CD4-positive, alpha-beta T cell (primary cell): Measurements from ENCODE around the gene DPAGT1. TPM values are rescaled to one million over a fixed set of nuclear protein-coding genes. Genes with fewer than 3 reads are reported as not detected.
A peak's percentile ranks its signal among the peaks of the same experiment; 100 is the strongest.

ENCODE experiments used
- ATAC-seq: fragments of 200-7000 bp; cut with Tn5 transposase; one replicate; pipeline ENCODE4 v1.10.0; 2022; ENCODE audit warnings: mild to moderate bottlenecking; ENCODE audit not compliant: poor library complexity
- CTCF ChIA-PET: fragments of 350-600 bp; sonication (Branson Sonifier 250); formaldehyde crosslinking; loops from one replicate; lab custom pipeline; 2021; ENCODE audit warnings: antibody characterized with exemption, inconsistent platforms; lab: Charles Lee
- POLR2A ChIA-PET: fragments of 350-600 bp; sonication (Branson Sonifier 250); formaldehyde crosslinking; loops from one replicate; lab custom pipeline; 2021; ENCODE audit warnings: antibody characterized with exemption, inconsistent platforms; lab: Charles Lee
- DNase-seq, 14 experiments: peaks; one replicate each; pipeline ENCODE4 v3.0.0-alpha.2; 2013 to 2020; ENCODE audit warnings: mixed read lengths in 2 of 14
- H3K27ac ChIP-seq, 2 donors: one replicate each; pipeline versions ENCODE4 v1.5.1 to v1.7.0; 2013; ENCODE audit warnings: low read length in 2 of 2, low read depth in 1 of 2, mild to moderate bottlenecking in 1 of 2
- H3K27me3 ChIP-seq, 2 experiments: 1 replicate in 1 of 2; 2 replicates in 1 of 2; pipeline versions ENCODE4 v1.6.1 to v1.7.0; 2013; ENCODE audit warnings: low read length in 2 of 2, control low read depth in 1 of 2, mild to moderate bottlenecking in 1 of 2, moderate library complexity in 1 of 2; ENCODE audit not compliant: insufficient read depth in 2 of 2, control insufficient read depth in 1 of 2
- H3K36me3 ChIP-seq: one replicate; pipeline ENCODE4 v1.6.1; 2013; ENCODE audit warnings: low read length, control low read depth; ENCODE audit not compliant: insufficient read depth
- H3K4me1 ChIP-seq: one replicate; pipeline ENCODE4 v1.6.1; 2013; ENCODE audit warnings: low read length, control low read depth; ENCODE audit not compliant: insufficient read depth
- H3K4me3 ChIP-seq: one replicate; pipeline ENCODE4 v1.5.1; 2013; ENCODE audit warnings: mild to moderate bottlenecking, low read length, moderate library complexity
- H3K9me3 ChIP-seq, 2 experiments: 1 replicate in 1 of 2; 2 replicates in 1 of 2; pipeline versions ENCODE4 v1.6.1 to v1.7.0; 2013; ENCODE audit warnings: low read length in 2 of 2, mild to moderate bottlenecking in 2 of 2, control low read depth in 1 of 2, moderate library complexity in 1 of 2; ENCODE audit not compliant: control insufficient read depth in 1 of 2, insufficient read depth in 1 of 2
- H3K27ac Mint-ChIP-seq: one replicate; pipeline ENCODE4 v1.8.0; 2020; ENCODE audit warnings: mixed read lengths
- H3K27me3 Mint-ChIP-seq: one replicate; pipeline ENCODE4 v1.8.0; 2021; ENCODE audit warnings: mixed read lengths
- H3K36me3 Mint-ChIP-seq: one replicate; pipeline ENCODE4 v1.8.0; 2021; ENCODE audit warnings: low read depth, mixed read lengths
- H3K4me1 Mint-ChIP-seq: one replicate; pipeline ENCODE4 v1.8.0; 2021; ENCODE audit warnings: low read depth, mixed read lengths
- H3K4me3 Mint-ChIP-seq: one replicate; pipeline ENCODE4 v1.8.0; 2020; ENCODE audit warnings: mild to moderate bottlenecking, mixed read lengths
- H3K9me3 Mint-ChIP-seq: one replicate; pipeline ENCODE4 v1.8.0; 2020; ENCODE audit warnings: mixed read lengths
- intact Hi-C, 2 experiments: fragments of 100-400 bp; cut with DNase I in 1 of 2; cut with micrococcal nuclease in 1 of 2; formaldehyde crosslinking; loops; one replicate each; pipeline versions ENCODE4 v1.15.1 to v1.9.0; 2023 to 2025; cut with DNase I, micrococcal nuclease
- total RNA-seq, 174 experiments: library from RNA in 2 of 174; stranded (reverse) in 2 of 174; gene quantifications; one replicate each; pipeline ENCODE4 v1.2.3 and lab custom pipeline; 2021 to 2026
- TF ChIP-seq, protein P1 (sequence below): fragments of 200-600 bp; IDR thresholded peaks from one replicate; pipeline ENCODE4 v1.8.0; 2022; ENCODE audit warnings: antibody characterized with exemption, mild to moderate bottlenecking

The DPAGT1 gene
- total RNA-seq, 2 experiments from 2014 or later: 9.5 to 11.7 TPM

- Mint-ChIP-seq H3K27ac (peak within 1 kb of the TSS; percentile 80), H3K9me3 (no peaks in the 10 kb centered on the region), H3K4me3 (peak within 1 kb of the TSS; percentile 99), H3K27me3 (no peaks in the 10 kb centered on the region), H3K36me3 (peaks cover 56% of the 10 kb centered on the region), H3K4me1 (peaks cover 36% of the 10 kb centered on the region)
- TF ChIP-seq, protein P1, sequence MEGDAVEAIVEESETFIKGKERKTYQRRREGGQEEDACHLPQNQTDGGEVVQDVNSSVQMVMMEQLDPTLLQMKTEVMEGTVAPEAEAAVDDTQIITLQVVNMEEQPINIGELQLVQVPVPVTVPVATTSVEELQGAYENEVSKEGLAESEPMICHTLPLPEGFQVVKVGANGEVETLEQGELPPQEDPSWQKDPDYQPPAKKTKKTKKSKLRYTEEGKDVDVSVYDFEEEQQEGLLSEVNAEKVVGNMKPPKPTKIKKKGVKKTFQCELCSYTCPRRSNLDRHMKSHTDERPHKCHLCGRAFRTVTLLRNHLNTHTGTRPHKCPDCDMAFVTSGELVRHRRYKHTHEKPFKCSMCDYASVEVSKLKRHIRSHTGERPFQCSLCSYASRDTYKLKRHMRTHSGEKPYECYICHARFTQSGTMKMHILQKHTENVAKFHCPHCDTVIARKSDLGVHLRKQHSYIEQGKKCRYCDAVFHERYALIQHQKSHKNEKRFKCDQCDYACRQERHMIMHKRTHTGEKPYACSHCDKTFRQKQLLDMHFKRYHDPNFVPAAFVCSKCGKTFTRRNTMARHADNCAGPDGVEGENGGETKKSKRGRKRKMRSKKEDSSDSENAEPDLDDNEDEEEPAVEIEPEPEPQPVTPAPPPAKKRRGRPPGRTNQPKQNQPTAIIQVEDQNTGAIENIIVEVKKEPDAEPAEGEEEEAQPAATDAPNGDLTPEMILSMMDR: peak; percentile 2
- intact Hi-C loops: loop anchor here (1.0 to 2.0 kb wide), 6 partner anchors 9 to 39 kb away; partner anchors contain the start of genes RPS25 (in 1 of the 2), SLC37A4 (in 1 of the 2), TRAPPC4 (in 1 of the 2) and VPS11 (in 1 of the 2)
- no peaks in the 10 kb centered on the region for H3K27me3 ChIP-seq
- H3K4me1 ChIP-seq: peaks cover 32% of the 10 kb centered on the region
- peaks cover 37% of the 10 kb centered on the region for H3K36me3 ChIP-seq
- peak; percentile 92 for ATAC-seq
- DNase-seq: peak; percentile 97 to 99 (median 98)
- H3K27ac ChIP-seq: peak within 1 kb of the TSS; percentile 83 to 84
- H3K9me3 ChIP-seq: no peaks in the 10 kb centered on the region
- peak within 1 kb of the TSS; percentile 82 for H3K4me3 ChIP-seq
- ChIA-PET POLR2A (interaction anchor here (0.6 to 3.5 kb wide), 22 partner anchors 10 to 265 kb away, joined by 3 to 38 read pairs (median 4); partner anchors contain the start of genes C2CD2L, CENATAC, DPAGT1 and HINFP), CTCF (interaction anchor here (0.7 to 2.9 kb wide), 8 partner anchors 9 to 149 kb away, joined by 3 to 22 read pairs (median 4); partner anchors contain the start of genes CBL, HINFP, SLC37A4 and TRAPPC4)
These were observed 44.5 kb downstream of the DPAGT1 start, which contains the start of gene HYOU1 for GRCh38 chr11:119057000-119057769. HYOU1 (minus strand) TSS chr11:119057205; CDS start chr11:119056160, 1,045 bp downstream.

DNA sequence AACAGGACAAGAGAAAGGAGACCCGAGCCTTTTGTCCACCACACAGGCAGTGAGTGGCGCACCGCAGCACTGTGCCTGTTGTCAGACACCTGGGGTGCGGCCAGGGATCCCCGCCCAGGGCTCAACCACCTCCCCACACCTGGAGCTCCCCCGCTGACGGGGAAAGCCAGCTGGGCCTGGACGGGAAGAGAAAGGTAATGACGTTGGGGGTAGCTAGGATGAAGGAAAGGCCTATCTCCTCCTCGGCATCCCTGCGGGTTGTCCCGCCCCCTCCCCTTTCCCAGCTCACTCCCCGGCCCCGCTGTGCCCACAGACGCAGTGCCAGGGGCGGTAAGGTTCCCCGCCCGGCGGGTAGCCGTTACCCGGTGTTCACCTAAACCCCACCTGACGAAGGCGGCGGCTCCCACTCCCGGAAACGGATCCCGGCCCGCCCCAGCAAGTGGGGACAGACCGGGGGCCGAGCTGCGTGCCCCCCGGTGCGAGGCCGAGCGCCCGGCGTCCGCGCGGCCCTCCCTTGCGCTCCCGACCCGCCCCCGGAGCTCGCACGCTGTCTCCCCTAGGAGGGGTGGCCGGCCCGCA, 45.1 kb downstream of the DPAGT1 start:
- peaks cover 39% of the 10 kb centered on the region for H3K4me1 ChIP-seq
- H3K4me1 Mint-ChIP-seq: peaks cover 36% of the 10 kb centered on the region
- peak overlapping the region; percentile 99 for H3K4me3 Mint-ChIP-seq
- intact Hi-C loops: loop anchor here (1.0 to 2.0 kb wide), 3 partner anchors 10 to 38 kb away; partner anchors contain the start of gene SLC37A4 (in 1 of the 2)
- peak; percentile 10 for ATAC-seq
- DNase-seq: peak in 12 of 14 experiments; percentile 12 to 82 (median 45)
- H3K27ac Mint-ChIP-seq: peak overlapping the region; percentile 80
- peak overlapping the region; percentile 67 to 83 for H3K27ac ChIP-seq
- CTCF ChIA-PET: interaction anchor here (0.7 to 2.9 kb wide), 9 partner anchors 9 to 150 kb away, joined by 3 to 22 read pairs (median 3); partner anchors contain the start of genes CBL, HINFP, SLC37A4 and TRAPPC4
- TF ChIP-seq, protein P1: no peak
- H3K9me3 Mint-ChIP-seq: no peaks in the 10 kb centered on the region
- peaks cover 63% of the 10 kb centered on the region for H3K36me3 Mint-ChIP-seq
- POLR2A ChIA-PET: interaction anchor here (0.6 to 3.5 kb wide), 21 partner anchors 9 to 265 kb away, joined by 3 to 38 read pairs (median 4); partner anchors contain the start of genes C2CD2L, CENATAC, DPAGT1 and HINFP
- peak overlapping the region; percentile 69 for H3K4me3 ChIP-seq
- peaks cover 44% of the 10 kb centered on the region for H3K36me3 ChIP-seq
- H3K9me3 ChIP-seq: no peaks in the 10 kb centered on the region
- H3K27me3 ChIP-seq: no peaks in the 10 kb centered on the region
- no peaks in the 10 kb centered on the region for H3K27me3 Mint-ChIP-seq

GRCh38 chr11:119055901-119056300, 45.8 kb downstream of the DPAGT1 start:
- Histone ChIP-seq H3K27ac (peak overlapping the region; percentile 67 to 83), H3K4me1 (peaks cover 42% of the 10 kb centered on the region), H3K4me3 (peak overlapping the region; percentile 69), H3K36me3 (peaks cover 50% of the 10 kb centered on the region), H3K27me3 (no peaks in the 10 kb centered on the region), H3K9me3 (no peaks in the 10 kb centered on the region)
- no peaks in the 10 kb centered on the region for H3K27me3 Mint-ChIP-seq
- H3K4me1 Mint-ChIP-seq: peaks cover 36% of the 10 kb centered on the region
- DNase-seq (peak in 4 of 14 experiments; percentile 4 to 45 (median 26)), ATAC-seq (no peak)
- intact Hi-C loops: loop anchor here (1.0 to 2.0 kb wide), 3 partner anchors 10 to 39 kb away; partner anchors contain the start of gene SLC37A4 (in 1 of the 2)
- POLR2A ChIA-PET: interaction anchor here (0.8 to 3.5 kb wide), 15 partner anchors 9 to 264 kb away, joined by 3 to 38 read pairs (median 4); partner anchors contain the start of genes C2CD2L, CENATAC, DPAGT1 and HINFP
- peak overlapping the region; percentile 99 for H3K4me3 Mint-ChIP-seq
- peak overlapping the region; percentile 80 for H3K27ac Mint-ChIP-seq
- no peaks in the 10 kb centered on the region for H3K9me3 Mint-ChIP-seq
- peaks cover 69% of the 10 kb centered on the region for H3K36me3 Mint-ChIP-seq
- TF ChIP-seq, protein P1: no peak
- CTCF ChIA-PET: interaction anchor here (1.1 to 2.9 kb wide), 6 partner anchors 9 to 43 kb away, joined by 3 to 22 read pairs (median 4); partner anchors contain the start of genes SLC37A4, TRAPPC4 and VPS11
